Mesenchymal stem cell (in vitro differentiated cells and primary cell): Measurements from ENCODE around the gene PTPRN2.

Experiments used
- DNase-seq: peaks from one replicate; pipeline ENCODE4 v3.0.0-alpha.2; 2013
- H2AFZ ChIP-seq: one replicate; pipeline ENCODE4 v1.6.1; 2013; ENCODE audit warnings: low read depth, mild to moderate bottlenecking, control low read depth, inconsistent platforms, low read length, moderate library complexity
- H2AK5ac ChIP-seq: 2 replicates; pipeline ENCODE4 v1.6.1; 2013; ENCODE audit warnings: low read length, moderate library complexity, mild to moderate bottlenecking, inconsistent platforms; ENCODE audit not compliant: severe bottlenecking
- H2BK120ac ChIP-seq: one replicate; pipeline ENCODE4 v1.6.1; 2013; ENCODE audit warnings: low read depth, mild to moderate bottlenecking, inconsistent platforms, low read length, moderate library complexity
- H2BK12ac ChIP-seq, 2 experiments: one replicate each; pipeline ENCODE4 v1.6.1; 2013; ENCODE audit warnings: inconsistent platforms in 2 of 2, low read length in 2 of 2, mild to moderate bottlenecking in 2 of 2, moderate library complexity in 2 of 2, control low read depth in 1 of 2
- H2BK15ac ChIP-seq: one replicate; pipeline ENCODE4 v1.6.1; 2013; ENCODE audit warnings: mild to moderate bottlenecking, low read depth, inconsistent platforms; ENCODE audit not compliant: poor library complexity, severe bottlenecking
- H2BK5ac ChIP-seq: 2 replicates; pipeline ENCODE4 v1.6.1; 2013; ENCODE audit warnings: low read depth, mild to moderate bottlenecking, low read length, control low read depth, inconsistent platforms; ENCODE audit not compliant: poor library complexity, severe bottlenecking
- H3K14ac ChIP-seq, 2 experiments: one replicate each; pipeline ENCODE4 v1.6.1; 2013; ENCODE audit warnings: inconsistent platforms in 2 of 2, low read length in 2 of 2, control low read depth in 1 of 2, mild to moderate bottlenecking in 1 of 2, moderate library complexity in 1 of 2
- H3K18ac ChIP-seq, 2 experiments: one replicate each; pipeline ENCODE4 v1.6.1; 2013; ENCODE audit warnings: inconsistent platforms in 2 of 2, low read length in 2 of 2, control low read depth in 1 of 2, low read depth in 1 of 2, mild to moderate bottlenecking in 1 of 2
- H3K23ac ChIP-seq, 2 experiments: one replicate each; pipeline ENCODE4 v1.6.1; 2013; ENCODE audit warnings: inconsistent platforms in 2 of 2, low read length in 2 of 2, mild to moderate bottlenecking in 2 of 2, moderate library complexity in 2 of 2, control low read depth in 1 of 2
- H3K27ac ChIP-seq: 2 replicates; pipeline ENCODE4 v1.5.1; 2013; ENCODE audit warnings: mild to moderate bottlenecking, moderate library complexity, low read length, control low read depth, inconsistent platforms; ENCODE audit not compliant: poor library complexity, severe bottlenecking
- H3K27me3 ChIP-seq, 2 experiments: 2 replicates each; pipeline versions ENCODE4 v1.6.1 to v1.7.0; 2013; ENCODE audit warnings: low read length in 2 of 2, mild to moderate bottlenecking in 2 of 2, moderate library complexity in 2 of 2, control low read depth in 1 of 2, inconsistent platforms in 1 of 2; ENCODE audit not compliant: control insufficient read depth in 1 of 2, insufficient read depth in 1 of 2
- H3K36me3 ChIP-seq, 2 experiments: 2 replicates each; pipeline versions ENCODE4 v1.6.1 to v1.7.0; 2013; ENCODE audit warnings: low read length in 2 of 2, control low read depth in 1 of 2, inconsistent platforms in 1 of 2, low read depth in 1 of 2, mild to moderate bottlenecking in 1 of 2; ENCODE audit not compliant: insufficient read depth in 2 of 2, control insufficient read depth in 1 of 2
- H3K4ac ChIP-seq, 2 experiments: one replicate each; pipeline ENCODE4 v1.6.1; 2013; ENCODE audit warnings: inconsistent platforms in 2 of 2, low read length in 2 of 2, mild to moderate bottlenecking in 2 of 2, moderate library complexity in 2 of 2, control low read depth in 1 of 2, low read depth in 1 of 2
- H3K4me1 ChIP-seq: 2 replicates; pipeline ENCODE4 v1.6.1; 2013; ENCODE audit warnings: low read depth, low read length, control low read depth; ENCODE audit not compliant: control insufficient read depth, insufficient read depth
- H3K4me2 ChIP-seq: 2 replicates; pipeline ENCODE4 v1.6.1; 2013; ENCODE audit warnings: low read length, mild to moderate bottlenecking, inconsistent platforms; ENCODE audit not compliant: poor library complexity, severe bottlenecking
- H3K4me3 ChIP-seq, 2 experiments: 2 replicates each; pipeline versions ENCODE4 v1.5.1 to v1.7.0; 2013; ENCODE audit warnings: low read length in 2 of 2, mild to moderate bottlenecking in 2 of 2, control low read depth in 1 of 2, low read depth in 1 of 2; ENCODE audit not compliant: insufficient read depth in 1 of 2
- H3K79me1 ChIP-seq: replicated peaks from 2 replicates; pipeline ENCODE4 v1.6.1; 2013; ENCODE audit warnings: mild to moderate bottlenecking, control low read depth, low read length, inconsistent platforms; ENCODE audit not compliant: poor library complexity, severe bottlenecking
- H3K9ac ChIP-seq: 2 replicates; pipeline ENCODE4 v1.7.0; 2013; ENCODE audit warnings: mild to moderate bottlenecking, low read length, moderate library complexity
- H3K9me3 ChIP-seq: 2 replicates; pipeline ENCODE4 v1.7.0; 2013; ENCODE audit warnings: mild to moderate bottlenecking, low read length; ENCODE audit not compliant: control insufficient read depth
- H4K8ac ChIP-seq: one replicate; pipeline ENCODE4 v1.6.1; 2013; ENCODE audit warnings: inconsistent platforms, mild to moderate bottlenecking, low read length, moderate library complexity
- H4K91ac ChIP-seq: one replicate; pipeline ENCODE4 v1.6.1; 2013; ENCODE audit warnings: mild to moderate bottlenecking, low read length, inconsistent platforms
- WGBS: methylation state at CpG from one replicate; pipeline ENCODE4 v1.1.7; 2013; ENCODE audit warnings: mixed read lengths; 5-methylcytosine and 5-hydroxymethylcytosine counted together

PTPRN2 gene

GRCh38 chr7:158229945-158230344 lies 357.7 kb downstream of the PTPRN2 start:
- H3K27me3 ChIP-seq, result no peaks in the 10 kb centered on the region
- H2AK5ac ChIP-seq, result no peak overlapping the region
- no peak overlapping the region for H2BK15ac ChIP-seq
- H3K79me1 ChIP-seq, result no peaks in the 10 kb centered on the region
- no peak for DNase-seq
- H2AFZ ChIP-seq, result no peak overlapping the region
- H3K27ac ChIP-seq, result no peak overlapping the region
- no peak overlapping the region for H3K18ac ChIP-seq
- no peak overlapping the region for H3K9ac ChIP-seq
- H4K8ac ChIP-seq, result no peak overlapping the region
- H3K9me3 ChIP-seq, result peaks cover 51% of the 10 kb centered on the region
- peaks cover 2% of the 10 kb centered on the region for H3K4me1 ChIP-seq
- no peak overlapping the region for H2BK12ac ChIP-seq
- no CpG with 5 or more reads among the region's 1 CpG for WGBS
- H3K36me3 ChIP-seq, result no peaks in the 10 kb centered on the region
- H3K4me2 ChIP-seq, result no peak overlapping the region
- H3K4me3 ChIP-seq, result no peak overlapping the region
- no peak overlapping the region for H3K14ac ChIP-seq
- no peak overlapping the region for H3K23ac ChIP-seq
- no peak overlapping the region for H2BK5ac ChIP-seq
- H2BK120ac ChIP-seq, result no peak overlapping the region
- no peak overlapping the region for H3K4ac ChIP-seq
- H4K91ac ChIP-seq, result no peak overlapping the region

GRCh38 chr7:158228986-158229385 lies 358.6 kb downstream of the PTPRN2 start:
- Histone ChIP-seq H3K27ac (no peak overlapping the region), H2BK120ac (no peak overlapping the region), H3K4me1 (peaks cover 2% of the 10 kb centered on the region), H3K36me3 (no peaks in the 10 kb centered on the region), H3K23ac (no peak overlapping the region), H3K9ac (no peak overlapping the region), H2AK5ac (no peak overlapping the region), H2AFZ (no peak overlapping the region), H4K8ac (no peak overlapping the region), H2BK15ac (no peak overlapping the region), H2BK12ac (no peak overlapping the region), H2BK5ac (no peak overlapping the region), H3K4me2 (no peak overlapping the region), H3K4me3 (no peak overlapping the region), H3K4ac (no peak overlapping the region), H3K14ac (no peak overlapping the region), H4K91ac (no peak overlapping the region), H3K9me3 (peaks cover 55% of the 10 kb centered on the region), H3K27me3 (no peaks in the 10 kb centered on the region), H3K18ac (no peak overlapping the region), H3K79me1 (no peaks in the 10 kb centered on the region)
- DNase-seq, result no peak
- WGBS, result 0% methylated on average over 1 of the region's 2 CpGs

- WGBS, result 44% methylated on average over 1 of the region's 1 CpG
- Histone ChIP-seq H2BK120ac (no peak overlapping the region), H3K4ac (no peak overlapping the region), H3K79me1 (no peaks in the 10 kb centered on the region), H2AK5ac (no peak overlapping the region), H3K9ac (no peak overlapping the region), H4K91ac (no peak overlapping the region), H3K27me3 (no peaks in the 10 kb centered on the region), H2BK12ac (no peak overlapping the region), H4K8ac (no peak overlapping the region), H3K4me3 (no peak overlapping the region), H3K14ac (no peak overlapping the region), H3K4me1 (peaks cover 2% of the 10 kb centered on the region), H3K23ac (no peak overlapping the region), H2BK5ac (no peak overlapping the region), H3K27ac (no peak overlapping the region), H3K18ac (no peak overlapping the region), H2AFZ (no peak overlapping the region), H2BK15ac (no peak overlapping the region), H3K36me3 (no peaks in the 10 kb centered on the region), H3K9me3 (peaks cover 56% of the 10 kb centered on the region), H3K4me2 (no peak overlapping the region)
- DNase-seq, result no peak
These were observed 359.5 kb downstream of the PTPRN2 start for GRCh38 chr7:158228131-158228530.

GRCh38 chr7:158227258-158227984 lies 360.2 kb downstream of the PTPRN2 start:
- Histone ChIP-seq H4K91ac (no peak overlapping the region), H2BK15ac (no peak overlapping the region), H2BK5ac (no peak overlapping the region), H2BK12ac (no peak overlapping the region), H3K4ac (no peak overlapping the region), H3K9me3 (peaks cover 52% of the 10 kb centered on the region), H3K4me1 (peaks cover 2% of the 10 kb centered on the region), H3K27me3 (no peaks in the 10 kb centered on the region), H4K8ac (no peak overlapping the region), H3K4me2 (no peak overlapping the region), H3K14ac (no peak overlapping the region), H3K18ac (no peak overlapping the region), H3K27ac (no peak overlapping the region), H3K9ac (no peak overlapping the region), H3K79me1 (no peaks in the 10 kb centered on the region), H2BK120ac (no peak overlapping the region), H3K4me3 (no peak overlapping the region), H2AFZ (no peak overlapping the region), H3K36me3 (no peaks in the 10 kb centered on the region), H3K23ac (no peak overlapping the region), H2AK5ac (no peak overlapping the region)
- DNase-seq, result no peak
- 78% methylated on average over 11 of the region's 13 CpGs for WGBS
